HL-60 (cell line): ENCODE data around the gene KCNV2.

Experiments used
- DNase-seq, 2 experiments: peaks; one replicate each; pipeline ENCODE4 v3.0.0-alpha.2; 2010 to 2020; ENCODE audit warnings: low read depth in 1 of 2, low spot score in 1 of 2
- H3K27ac ChIP-seq: fragments of 250-450 bp; sonication (Bioruptor Pico); replicated peaks from 2 replicates; pipeline ENCODE4 v1.5.1; 2020; ENCODE audit warnings: mild to moderate bottlenecking, moderate library complexity
- H3K27me3 ChIP-seq: fragments of 250-450 bp; sonication (Bioruptor Pico); 2 replicates; pipeline ENCODE4 v1.5.1; 2021; ENCODE audit warnings: mild to moderate bottlenecking, moderate library complexity; ENCODE audit not compliant: insufficient read depth, poor library complexity, severe bottlenecking
- H3K4me3 ChIP-seq: replicated peaks from 2 replicates; pipeline ENCODE4 v1.5.1; 2011; ENCODE audit warnings: mild to moderate bottlenecking, control low read depth, low read length; ENCODE audit not compliant: insufficient read depth
- CTCF ChIP-seq: IDR thresholded peaks from one replicate; pipeline ENCODE4 v1.5.1; 2011; ENCODE audit warnings: low read length, control low read depth, inconsistent platforms; ENCODE audit not compliant: insufficient read depth
- GABPA ChIP-seq: IDR thresholded peaks from 2 replicates; pipeline ENCODE4 v1.6.1; 2012; ENCODE audit warnings: low read depth
- POLR2AphosphoS5 ChIP-seq: IDR thresholded peaks from 2 replicates; pipeline ENCODE4 v1.6.1; 2012; ENCODE audit warnings: low read depth
- REST ChIP-seq: IDR thresholded peaks from 2 replicates; pipeline ENCODE4 v1.6.1; 2012; ENCODE audit warnings: low read depth; ENCODE audit not compliant: insufficient replicate concordance
- SPI1 ChIP-seq: IDR thresholded peaks from 2 replicates; pipeline ENCODE4 v1.6.1; 2012; ENCODE audit warnings: low read depth, mild to moderate bottlenecking, borderline replicate concordance

KCNV2 gene

GRCh38 chr9:2755285-2755684 is 38.0 kb downstream of the KCNV2 start:
- TF ChIP-seq REST (no peak), SPI1 (no peak), CTCF (no peak), POLR2AphosphoS5 (no peak), GABPA (no peak)
- no peaks in the 10 kb centered on the region for H3K27me3 ChIP-seq
- no peak overlapping the region for H3K27ac ChIP-seq
- no peak overlapping the region for H3K4me3 ChIP-seq
- no peak for DNase-seq

- DNase-seq, result no peak
- H3K27ac ChIP-seq, result no peak overlapping the region
- no peak overlapping the region for H3K4me3 ChIP-seq
- TF ChIP-seq SPI1 (no peak), POLR2AphosphoS5 (no peak), CTCF (no peak), GABPA (no peak), REST (no peak)
- H3K27me3 ChIP-seq, result no peaks in the 10 kb centered on the region
Observed at GRCh38 chr9:2758162-2758897, 41.0 kb downstream of the KCNV2 start.

GRCh38 chr9:2758898-2759510 is 41.7 kb downstream of the KCNV2 start:
- Histone ChIP-seq H3K27ac (no peak overlapping the region), H3K27me3 (no peaks in the 10 kb centered on the region), H3K4me3 (no peak overlapping the region)
- DNase-seq, result no peak
- TF ChIP-seq CTCF, result no peak
- no peak for TF ChIP-seq REST
- no peak for TF ChIP-seq SPI1
- TF ChIP-seq GABPA, result no peak
- no peak for TF ChIP-seq POLR2AphosphoS5
